Small intestine (tissue), 7 donors: ENCODE measurements around the gene CAPRIN2. TPM values are rescaled to one million over a fixed set of nuclear protein-coding genes. Genes with fewer than 3 reads are reported as not detected.
A peak's percentile ranks its signal among the peaks of the same experiment; 100 is the strongest.

ENCODE experiments used
- DNase-seq, 2 donors: peaks; one replicate each; pipeline versions ENCODE4 v3.0.0 to v3.0.0-alpha.2; 2013
- FAIRE-seq: peaks from 2 replicates; lab custom pipeline; 2012; peaks lifted over from hg19 to GRCh38; lab: Jason Lieb, UNC
- H3K27ac ChIP-seq, 3 donors: one replicate each; pipeline ENCODE4 v1.5.1; 2013; ENCODE audit warnings: low read length in 2 of 3, mild to moderate bottlenecking in 2 of 3, control low read depth in 1 of 3, inconsistent platforms in 1 of 3, low read depth in 1 of 3, moderate library complexity in 1 of 3
- H3K27me3 ChIP-seq, 3 donors: one replicate each; pipeline ENCODE4 v1.6.1; 2013; ENCODE audit warnings: low read length in 3 of 3, inconsistent platforms in 1 of 3; ENCODE audit not compliant: control insufficient read depth in 3 of 3, insufficient read depth in 3 of 3
- H3K36me3 ChIP-seq, 3 donors: one replicate each; pipeline ENCODE4 v1.6.1; 2013; ENCODE audit warnings: low read length in 3 of 3, inconsistent platforms in 1 of 3, low read depth in 1 of 3, mild to moderate bottlenecking in 1 of 3, moderate library complexity in 1 of 3; ENCODE audit not compliant: control insufficient read depth in 3 of 3, insufficient read depth in 2 of 3
- H3K4me1 ChIP-seq, 3 donors: one replicate each; pipeline ENCODE4 v1.6.1; 2013; ENCODE audit warnings: low read length in 2 of 3, inconsistent platforms in 1 of 3, low read depth in 1 of 3, mild to moderate bottlenecking in 1 of 3, moderate library complexity in 1 of 3; ENCODE audit not compliant: control insufficient read depth in 3 of 3, insufficient read depth in 2 of 3
- H3K4me3 ChIP-seq, 3 donors: one replicate each; pipeline ENCODE4 v1.5.1; 2013; ENCODE audit warnings: low read length in 3 of 3, control low read depth in 1 of 3, inconsistent platforms in 1 of 3, low read depth in 1 of 3, mild to moderate bottlenecking in 1 of 3, moderate library complexity in 1 of 3
- H3K9me3 ChIP-seq, 2 donors: one replicate each; pipeline ENCODE4 v1.6.1; 2013; ENCODE audit warnings: low read depth in 1 of 2, low read length in 1 of 2; ENCODE audit not compliant: control insufficient read depth in 2 of 2, insufficient read depth in 1 of 2
- WGBS, 3 donors: extraction: QIAGEN DNeasy Blood & Tissue Kit; methylation state at CpG; one replicate each; pipeline ENCODE4 v1.1.7; 2013; 5-methylcytosine and 5-hydroxymethylcytosine counted together
- polyA plus RNA-seq, 4 donors: library from polyadenylated mRNA; stranded (reverse) in 3 of 4; unstranded in 1 of 4; fragments of 200-250 nt in 3 of 4; fragments of 120-200 nt in 1 of 4; gene quantifications; one replicate each; pipeline versions ENCODE4 v1.2.1 to v1.2.3, GENCODE V29; 2013
- donor health status: healthy with polysubstance abuse.
- donor health status: control.
- donor health status: control.
- donor health status: Bipolar disorder and iron deficiency.
- donor health status: healthy.

CAPRIN2 gene
- polyA plus RNA-seq, 4 donors = 6.0 to 18.8 (median 8.8) TPM

- H3K27ac ChIP-seq = peak overlapping the region; percentile 81 to 91 (median 90)
- WGBS, 3 donors = 9 to 17% (median 11%) methylated on average over 7 of the region's 7 CpGs
- no peak for FAIRE-seq
These were observed 628 bp upstream of the CAPRIN2 start for GRCh38 chr12:30755395-30755762.

GRCh38 chr12:30754383-30754749 is 385 bp downstream of the CAPRIN2 start:
- FAIRE-seq = no peak
- peak overlapping the region; percentile 70 to 94 (median 81) for H3K4me3 ChIP-seq
- no peaks in the 10 kb centered on the region for H3K9me3 ChIP-seq
- H3K36me3 ChIP-seq = no peaks in the 10 kb centered on the region
- no peak for DNase-seq
- H3K27me3 ChIP-seq = no peaks in the 10 kb centered on the region
- H3K27ac ChIP-seq = peak overlapping the region; percentile 48 to 74 (median 57)
- 1% methylated on average over 23 to 40 of the region's 40 CpGs for WGBS, 3 donors
- H3K4me1 ChIP-seq = peaks cover 0 to 7% (median 4%) of the 10 kb centered on the region in 3 donors

More at GRCh38 chr12:30755395-30755762, 628 bp upstream of the CAPRIN2 start:
- Histone ChIP-seq H3K36me3 (no peaks in the 10 kb centered on the region), H3K4me3 (peak overlapping the region; percentile 70 to 94 (median 75)), H3K4me1 (peaks cover 0 to 7% (median 4%) of the 10 kb centered on the region in 3 donors), H3K9me3 (no peaks in the 10 kb centered on the region), H3K27me3 (no peaks in the 10 kb centered on the region)
- no peak for DNase-seq

GRCh38 chr12:30753751-30754382 is 884 bp downstream of the CAPRIN2 start:
- Histone ChIP-seq H3K36me3 (no peaks in the 10 kb centered on the region), H3K4me1 (peaks cover 0 to 7% (median 4%) of the 10 kb centered on the region in 3 donors), H3K9me3 (no peaks in the 10 kb centered on the region), H3K27me3 (no peaks in the 10 kb centered on the region), H3K27ac (peak overlapping the region; percentile 2 to 74 (median 57)), H3K4me3 (peak overlapping the region; percentile 70 to 94 (median 81))
- DNase-seq (no peak), FAIRE-seq (no peak)
- WGBS, 3 donors = 13 to 20% (median 17%) methylated on average over 18 of the region's 18 CpGs

- Histone ChIP-seq H3K4me3 (no peak overlapping the region), H3K4me1 (peaks cover 0 to 7% (median 4%) of the 10 kb centered on the region in 3 donors), H3K27ac (no peak overlapping the region), H3K36me3 (no peaks in the 10 kb centered on the region), H3K27me3 (no peaks in the 10 kb centered on the region), H3K9me3 (no peaks in the 10 kb centered on the region)
- no peak for FAIRE-seq
- WGBS, 3 donors = 75 to 85% (median 84%) methylated on average over 3 of the region's 3 CpGs
- DNase-seq = peak in 1 of 2 donors; percentile 5
These were observed 1.5 kb downstream of the CAPRIN2 start for GRCh38 chr12:30753233-30753632.

GRCh38 chr12:30752255-30752654 is 2.5 kb downstream of the CAPRIN2 start:
- WGBS, 3 donors = 65 to 95% (median 72%) methylated on average over 3 of the region's 3 CpGs
- peaks cover 0 to 7% (median 4%) of the 10 kb centered on the region in 3 donors for H3K4me1 ChIP-seq
- H3K36me3 ChIP-seq = no peaks in the 10 kb centered on the region
- DNase-seq (no peak), FAIRE-seq (no peak)
- no peaks in the 10 kb centered on the region for H3K27me3 ChIP-seq
- H3K4me3 ChIP-seq = no peak overlapping the region
- no peaks in the 10 kb centered on the region for H3K9me3 ChIP-seq
- no peak overlapping the region for H3K27ac ChIP-seq

GRCh38 chr12:30748147-30748546 is 6.6 kb downstream of the CAPRIN2 start:
- no peak for FAIRE-seq
- H3K4me1 ChIP-seq = no peaks in the 10 kb centered on the region

GRCh38 chr12:30746190-30746589 is 8.6 kb downstream of the CAPRIN2 start:
- WGBS, 3 donors = 96 to 99% (median 98%) methylated on average over 4 of the region's 4 CpGs
- FAIRE-seq (no peak), DNase-seq (no peak)
- Histone ChIP-seq H3K27ac (no peak overlapping the region), H3K9me3 (no peaks in the 10 kb centered on the region), H3K27me3 (no peaks in the 10 kb centered on the region), H3K36me3 (no peaks in the 10 kb centered on the region), H3K4me3 (no peak overlapping the region), H3K4me1 (no peaks in the 10 kb centered on the region)

More at GRCh38 chr12:30748147-30748546, 6.6 kb downstream of the CAPRIN2 start:
- H3K4me3 ChIP-seq = no peak overlapping the region
- H3K36me3 ChIP-seq = no peaks in the 10 kb centered on the region
- 56 to 82% (median 78%) methylated on average over 2 of the region's 2 CpGs for WGBS, 3 donors
- no peak overlapping the region for H3K27ac ChIP-seq
- DNase-seq = no peak
- no peaks in the 10 kb centered on the region for H3K9me3 ChIP-seq
- H3K27me3 ChIP-seq = no peaks in the 10 kb centered on the region

GRCh38 chr12:30744321-30744720 is 10.4 kb downstream of the CAPRIN2 start:
- 96 to 97% (median 96%) methylated on average over 2 of the region's 2 CpGs for WGBS, 3 donors
- Histone ChIP-seq H3K27me3 (no peaks in the 10 kb centered on the region), H3K27ac (no peak overlapping the region), H3K4me1 (no peaks in the 10 kb centered on the region), H3K36me3 (no peaks in the 10 kb centered on the region), H3K9me3 (no peaks in the 10 kb centered on the region), H3K4me3 (no peak overlapping the region)
- DNase-seq = no peak
- no peak for FAIRE-seq

GRCh38 chr12:30740274-30740673 is 14.5 kb downstream of the CAPRIN2 start:
- no peaks in the 10 kb centered on the region for H3K9me3 ChIP-seq
- no peaks in the 10 kb centered on the region for H3K27me3 ChIP-seq
- no peaks in the 10 kb centered on the region for H3K4me1 ChIP-seq
- peaks cover 0 to 6% (median 0%) of the 10 kb centered on the region in 3 donors for H3K36me3 ChIP-seq
- FAIRE-seq (no peak), DNase-seq (no peak)
- H3K4me3 ChIP-seq = no peak overlapping the region
- H3K27ac ChIP-seq = no peak overlapping the region
